Activated naive CD4-positive, alpha-beta T cell treated with anti-CD3 and anti-CD28 coated beads, Interleukin-2, amount 10 ng/mL, durations not matched to agents 7 days and 5 days (primary cell): Measurements from ENCODE around the gene CSDE1.
A peak's percentile ranks its signal among the peaks of the same experiment; 100 is the strongest.

Experiments used
- CTCF ChIA-PET: fragments of 350-600 bp; sonication (Branson Sonifier 250); formaldehyde crosslinking; loops from one replicate; lab custom pipeline; 2021; ENCODE audit warnings: antibody characterized with exemption; lab: Charles Lee
- DNase-seq: peaks from one replicate; pipeline ENCODE4 v3.0.0-alpha.2; 2020
- H3K27ac Mint-ChIP-seq: one replicate; pipeline ENCODE4 v1.8.0; 2021; ENCODE audit warnings: mild to moderate bottlenecking, moderate library complexity, mixed read lengths
- H3K27me3 Mint-ChIP-seq: one replicate; pipeline ENCODE4 v1.8.0; 2021; ENCODE audit warnings: mild to moderate bottlenecking, mixed read lengths
- H3K36me3 Mint-ChIP-seq: one replicate; pipeline ENCODE4 v1.8.0; 2021; ENCODE audit warnings: mixed read lengths
- H3K4me1 Mint-ChIP-seq: one replicate; pipeline ENCODE4 v1.8.0; 2021; ENCODE audit warnings: mixed read lengths
- H3K4me3 Mint-ChIP-seq: one replicate; pipeline ENCODE4 v1.8.0; 2021; ENCODE audit warnings: mild to moderate bottlenecking, moderate library complexity, mixed read lengths
- H3K9me3 Mint-ChIP-seq: one replicate; pipeline ENCODE4 v1.8.0; 2021; ENCODE audit warnings: mixed read lengths

CSDE1 gene

GRCh38 chr1:114671011-114671938, 86.5 kb downstream of the CSDE1 start:
- H3K27me3 Mint-ChIP-seq, result peaks cover 17% of the 10 kb centered on the region
- no peak for DNase-seq
- no peaks in the 10 kb centered on the region for H3K9me3 Mint-ChIP-seq
- H3K36me3 Mint-ChIP-seq, result no peaks in the 10 kb centered on the region
- no peak overlapping the region for H3K4me3 Mint-ChIP-seq
- H3K4me1 Mint-ChIP-seq, result peaks cover 13% of the 10 kb centered on the region
- CTCF ChIA-PET, result interaction anchor here (0.6 to 3.1 kb wide), 10 partner anchors 10 to 694 kb away, joined by 3 to 22 read pairs (median 3); no protein-coding TSS in a partner anchor
- H3K27ac Mint-ChIP-seq, result no peak overlapping the region

DNA sequence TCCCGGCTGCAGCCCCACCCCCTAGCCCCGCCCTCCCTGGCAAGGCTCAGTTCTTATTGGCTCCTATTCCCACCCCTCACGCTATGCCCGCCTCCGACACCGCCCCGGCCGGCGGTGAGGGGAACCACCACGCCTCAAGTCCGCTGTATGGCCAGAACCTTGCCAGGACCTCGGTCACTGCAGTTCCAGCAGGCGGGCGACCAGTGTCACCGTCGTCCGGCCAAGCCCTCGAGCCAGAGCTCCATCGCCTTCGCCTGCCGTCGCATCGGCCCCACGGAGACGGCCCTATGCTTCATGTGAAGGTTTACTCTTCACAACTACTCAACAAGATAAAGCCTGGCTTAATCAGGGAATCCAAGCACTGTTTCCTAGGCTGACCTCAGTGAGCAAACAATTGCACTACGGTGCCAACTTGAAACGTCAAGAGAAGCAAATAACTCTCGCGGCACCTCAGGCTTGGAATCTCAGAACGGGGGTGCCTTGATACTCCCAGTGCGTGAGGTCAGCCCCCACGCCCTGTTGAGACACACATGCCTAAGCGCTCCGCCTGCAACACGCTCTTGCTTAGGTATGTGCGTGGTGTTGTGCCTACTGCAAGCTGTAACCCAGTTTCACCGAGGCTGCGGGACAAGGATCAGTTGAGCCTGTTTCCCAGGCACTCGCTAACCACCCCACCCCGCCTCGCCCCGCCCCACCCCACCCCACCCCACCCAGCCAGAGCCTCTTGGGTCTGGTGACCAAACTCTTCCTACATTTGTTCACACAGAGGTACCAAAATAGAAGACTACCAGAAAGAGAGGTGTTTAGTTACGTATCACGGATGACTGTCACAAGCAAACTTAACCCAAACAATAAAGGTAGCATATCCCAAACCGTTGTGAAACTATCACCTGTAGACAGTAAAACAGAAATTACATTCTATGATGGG, 87.4 kb downstream of the CSDE1 start:
- Mint-ChIP-seq H3K27me3 (peaks cover 16% of the 10 kb centered on the region), H3K4me3 (peak overlapping the region; percentile 91), H3K36me3 (no peaks in the 10 kb centered on the region), H3K27ac (peak overlapping the region; percentile 69), H3K9me3 (no peaks in the 10 kb centered on the region), H3K4me1 (peaks cover 13% of the 10 kb centered on the region)
- CTCF ChIA-PET, result interaction anchor here (1.0 to 3.1 kb wide), 4 partner anchors 45 to 323 kb away, joined by 3 to 22 read pairs (median 4); no protein-coding TSS in a partner anchor
- peak; percentile 93 for DNase-seq

DNA sequence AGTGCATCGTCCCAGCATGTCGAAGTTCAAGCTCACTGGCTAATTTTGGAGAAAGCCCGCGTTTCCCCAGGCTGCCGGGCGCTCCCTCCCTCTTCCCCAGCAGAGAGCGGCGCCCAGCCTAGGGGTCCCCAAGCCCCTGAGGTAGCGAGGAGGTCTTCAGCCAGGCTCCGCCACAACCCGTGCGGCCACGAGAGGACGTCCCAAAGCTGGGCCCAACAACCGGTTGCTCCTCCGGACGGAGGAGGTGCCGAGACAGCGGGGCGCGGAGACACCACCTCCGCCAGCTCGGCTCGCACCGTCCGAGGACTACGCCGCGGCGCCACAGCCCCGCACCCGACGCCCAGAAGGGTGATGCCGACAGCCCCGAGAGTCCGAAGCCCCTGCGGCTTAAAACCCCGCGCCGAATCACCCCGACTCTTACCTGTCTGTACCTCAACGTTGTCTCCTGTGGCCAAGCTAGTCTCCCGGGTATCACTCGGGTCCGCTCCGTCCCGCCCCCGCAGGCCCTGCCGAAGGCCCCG, 88.2 kb downstream of the CSDE1 start, which contains the start of gene DENND2C:
DENND2C (minus strand) TSS at position 488 of the 521 bp plus-strand sequence. CDS start 44,065 bp downstream, outside the sequence.
- H3K4me1 Mint-ChIP-seq, result peaks cover 13% of the 10 kb centered on the region
- DNase-seq, result no peak
- CTCF ChIA-PET, result interaction anchor here (0.9 to 1.2 kb wide), 3 partner anchors 46 to 323 kb away, joined by 3 to 4 read pairs (median 3); no protein-coding TSS in a partner anchor
- peak within 1 kb of the TSS; percentile 69 for H3K27ac Mint-ChIP-seq
- H3K9me3 Mint-ChIP-seq, result no peaks in the 10 kb centered on the region
- no peaks in the 10 kb centered on the region for H3K36me3 Mint-ChIP-seq
- H3K27me3 Mint-ChIP-seq, result peaks cover 15% of the 10 kb centered on the region
- peak within 1 kb of the TSS; percentile 91 for H3K4me3 Mint-ChIP-seq

DNA sequence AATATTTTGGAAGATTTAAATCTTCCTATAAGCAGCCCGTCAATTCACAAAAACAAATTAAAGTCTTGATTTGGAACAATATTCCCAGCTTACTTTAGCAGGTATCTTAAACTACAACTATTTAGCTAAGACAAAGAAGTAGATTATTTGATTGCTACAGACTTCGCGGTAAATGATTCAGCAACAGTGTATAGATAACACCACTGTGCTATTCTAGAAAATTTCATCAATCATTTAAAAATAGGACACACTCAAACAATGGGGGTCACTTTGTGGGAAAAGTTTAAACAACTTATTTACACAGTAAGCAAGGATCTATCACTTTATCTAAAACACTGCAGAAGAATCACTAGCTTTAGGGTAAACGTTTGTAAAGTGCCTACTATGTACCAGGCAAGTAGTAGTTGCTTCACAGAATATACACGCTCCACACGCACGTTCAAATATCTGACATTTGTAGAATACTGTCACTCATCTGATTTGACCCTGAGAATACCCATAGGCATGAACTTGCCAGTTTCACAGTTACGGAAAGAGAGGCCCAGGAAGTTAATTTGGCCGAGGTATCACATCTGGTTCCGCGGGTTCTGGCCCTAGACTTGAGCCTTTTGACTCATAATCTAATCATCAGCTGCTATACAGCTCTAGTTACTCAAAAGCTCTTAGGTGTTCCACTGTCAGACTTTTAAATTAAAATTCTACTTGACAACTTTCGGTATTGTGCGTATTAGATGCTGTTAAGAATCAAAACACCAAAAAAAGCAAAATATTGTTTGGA, 88.8 kb downstream of the CSDE1 start:
- CTCF ChIA-PET, result interaction anchor here (0.9 to 1.0 kb wide), 2 partner anchors 103 to 322 kb away, joined by 3 to 4 read pairs; no protein-coding TSS in a partner anchor
- no peak overlapping the region for H3K27ac Mint-ChIP-seq
- no peak for DNase-seq
- H3K4me1 Mint-ChIP-seq, result peaks cover 13% of the 10 kb centered on the region
- no peaks in the 10 kb centered on the region for H3K9me3 Mint-ChIP-seq
- H3K27me3 Mint-ChIP-seq, result peaks cover 15% of the 10 kb centered on the region
- no peaks in the 10 kb centered on the region for H3K36me3 Mint-ChIP-seq
- H3K4me3 Mint-ChIP-seq, result peak overlapping the region; percentile 91

GRCh38 chr1:114668373-114668772, 89.4 kb downstream of the CSDE1 start:
- H3K36me3 Mint-ChIP-seq, result no peaks in the 10 kb centered on the region
- peaks cover 13% of the 10 kb centered on the region for H3K4me1 Mint-ChIP-seq
- DNase-seq, result no peak
- no peaks in the 10 kb centered on the region for H3K9me3 Mint-ChIP-seq
- no peak overlapping the region for H3K27ac Mint-ChIP-seq
- peaks cover 15% of the 10 kb centered on the region for H3K27me3 Mint-ChIP-seq
- CTCF ChIA-PET, result interaction anchor here (1.1 to 1.7 kb wide), 2 partner anchors 240 to 322 kb away, joined by 5 to 6 read pairs; no protein-coding TSS in a partner anchor
- no peak overlapping the region for H3K4me3 Mint-ChIP-seq

- peaks cover 20% of the 10 kb centered on the region for H3K27me3 Mint-ChIP-seq
- DNase-seq, result no peak
- CTCF ChIA-PET, result interaction anchor here (0.6 to 1.7 kb wide), 2 partner anchors 18 to 320 kb away, joined by 3 to 6 read pairs; no protein-coding TSS in a partner anchor
- peaks cover 13% of the 10 kb centered on the region for H3K4me1 Mint-ChIP-seq
- no peak overlapping the region for H3K27ac Mint-ChIP-seq
- H3K4me3 Mint-ChIP-seq, result no peak overlapping the region
- H3K9me3 Mint-ChIP-seq, result no peaks in the 10 kb centered on the region
- H3K36me3 Mint-ChIP-seq, result no peaks in the 10 kb centered on the region
Measured at GRCh38 chr1:114666954-114667353, 90.8 kb downstream of the CSDE1 start.
